ENCODE results near the gene ZNF688. TPM values are rescaled to one million over a fixed set of nuclear protein-coding genes. Genes with fewer than 3 reads are reported as not detected.
A peak's percentile ranks its signal among the peaks of the same experiment; 100 is the strongest.

ZNF688 gene
- total RNA-seq, 6 experiments from 2014 or later = 4.0 to 11.5 (median 6.5) TPM

GRCh38 chr16:30551781-30552180 lies 19.7 kb downstream of the ZNF688 start:
- peak in 2 of 4 donors; percentile 17 to 27 for ATAC-seq

GRCh38 chr16:30548416-30549253 lies 22.9 kb downstream of the ZNF688 start:
- DNase-seq = no peak
- Histone ChIP-seq H3K27ac (no peak overlapping the region), H3K4me1 (no peaks in the 10 kb centered on the region), H3K4me3 (no peak overlapping the region), H3K36me3 (no peaks in the 10 kb centered on the region), H3K27me3 (no peaks in the 10 kb centered on the region), H3K9me3 (no peaks in the 10 kb centered on the region)
- TF ChIP-seq CTCF (IDR thresholded peaks at IDR 0.05) (no peak), POLR2A (IDR thresholded peaks at IDR 0.05) (no peak)
- 62% methylated on average over 5 of the region's 8 CpGs for WGBS (ENCODE audit: insufficient coverage, low coverage, low lambda C conversion rate, missing lambda C conversion rate)
- no peak for ATAC-seq
- intact Hi-C loops (cut with DNase I) = no loop called here

More at GRCh38 chr16:30551781-30552180, 19.7 kb downstream of the ZNF688 start:
- DNase-seq = no peak
- WGBS (ENCODE audit: insufficient coverage, low coverage, low lambda C conversion rate, missing lambda C conversion rate) = 72% methylated on average over 3 of the region's 3 CpGs
- H3K27me3 ChIP-seq = no peaks in the 10 kb centered on the region
- H3K36me3 ChIP-seq = peaks cover 0 to 13% (median 4%) of the 10 kb centered on the region in 4 donors
- H3K9me3 ChIP-seq = no peaks in the 10 kb centered on the region
- no peak overlapping the region for H3K4me3 ChIP-seq
- H3K27ac ChIP-seq = no peak overlapping the region
- intact Hi-C loops (cut with DNase I) = no loop called here
- peaks cover 0 to 6% (median 0%) of the 10 kb centered on the region in 4 donors for H3K4me1 ChIP-seq
- TF ChIP-seq CTCF (IDR thresholded peaks at IDR 0.05) (no peak), POLR2A (IDR thresholded peaks at IDR 0.05) (no peak)

- Histone ChIP-seq H3K27ac (no peak overlapping the region), H3K36me3 (no peaks in the 10 kb centered on the region), H3K4me3 (no peak overlapping the region), H3K27me3 (no peaks in the 10 kb centered on the region), H3K4me1 (no peaks in the 10 kb centered on the region), H3K9me3 (no peaks in the 10 kb centered on the region)
- TF ChIP-seq CTCF (IDR thresholded peaks at IDR 0.05) (no peak), POLR2A (IDR thresholded peaks at IDR 0.05) (no peak)
- WGBS (ENCODE audit: insufficient coverage, low coverage, low lambda C conversion rate, missing lambda C conversion rate) = 58% methylated on average over 4 of the region's 8 CpGs
- intact Hi-C loops (cut with DNase I) = no loop called here
- DNase-seq = no peak
- peak in 3 of 4 donors; percentile 25 to 43 (median 33) for ATAC-seq
Measured at GRCh38 chr16:30546115-30546514, 25.4 kb downstream of the ZNF688 start.

- DNase-seq (no peak), ATAC-seq (no peak)
- Histone ChIP-seq H3K9me3 (no peaks in the 10 kb centered on the region), H3K4me3 (no peak overlapping the region), H3K4me1 (no peaks in the 10 kb centered on the region), H3K27ac (no peak overlapping the region), H3K36me3 (no peaks in the 10 kb centered on the region), H3K27me3 (no peaks in the 10 kb centered on the region)
- no peak for TF ChIP-seq CTCF (IDR thresholded peaks at IDR 0.05)
- no peak for TF ChIP-seq POLR2A (IDR thresholded peaks at IDR 0.05)
- intact Hi-C loops (cut with DNase I) = no loop called here
- WGBS (ENCODE audit: insufficient coverage, low coverage, low lambda C conversion rate, missing lambda C conversion rate) = 80% methylated on average over 4 of the region's 5 CpGs
Measured at GRCh38 chr16:30543067-30543466, 28.4 kb downstream of the ZNF688 start.

Measured in right lobe of liver (tissue), 6 donors.